WI38 (cell line): ENCODE measurements around the gene PDSS2.
"Not testable (repeated sequence)": the region's sequence is repeated elsewhere in the genome, so short reads cannot be mapped to it uniquely, and the experiment has no call there.

Source experiments
- H3K4me3 ChIP-seq: 2 replicates; pipeline ENCODE4 v1.5.1; 2011; ENCODE audit warnings: low read depth, mild to moderate bottlenecking, control low read depth, low read length
- CTCF ChIP-seq: IDR thresholded peaks from 2 replicates; pipeline ENCODE4 v1.5.1; 2012; ENCODE audit warnings: low read depth, mild to moderate bottlenecking, control low read depth, low read length

Gene PDSS2

GRCh38 chr6:107202876-107203468 lies 256.4 kb downstream of the PDSS2 start:
- H3K4me3 ChIP-seq: no peak overlapping the region
- TF ChIP-seq CTCF: no peak

- H3K4me3 ChIP-seq: no peak overlapping the region
- TF ChIP-seq CTCF: no peak
These were observed 260.5 kb downstream of the PDSS2 start for GRCh38 chr6:107198631-107199416.

GRCh38 chr6:107196152-107196551 lies 263.2 kb downstream of the PDSS2 start:
- TF ChIP-seq CTCF: no peak
- no peak overlapping the region for H3K4me3 ChIP-seq

GRCh38 chr6:107194723-107195122 lies 264.6 kb downstream of the PDSS2 start:
- not testable (repeated sequence) for H3K4me3 ChIP-seq

GRCh38 chr6:107192830-107193229 lies 266.5 kb downstream of the PDSS2 start:
- no peak overlapping the region for H3K4me3 ChIP-seq
- no peak for TF ChIP-seq CTCF

GRCh38 chr6:107187630-107188029 lies 271.7 kb downstream of the PDSS2 start:
- H3K4me3 ChIP-seq: no peak overlapping the region
- TF ChIP-seq CTCF: no peak

- no peak for TF ChIP-seq CTCF
These were observed 273.3 kb downstream of the PDSS2 start for GRCh38 chr6:107186047-107186446.

More at GRCh38 chr6:107186047-107186446, 273.3 kb downstream of the PDSS2 start:
- no peak overlapping the region for H3K4me3 ChIP-seq
